Upper lobe of left lung (tissue), 6 donors: ENCODE data around the gene RAI14. TPM values are rescaled to one million over a fixed set of nuclear protein-coding genes. Genes with fewer than 3 reads are reported as not detected.

Experiments
- ATAC-seq, 2 donors: fragments of 200-7000 bp; cut with Tn5 transposase; one replicate each; pipeline ENCODE4 v1.9.1; 2022; ENCODE audit warnings: mild to moderate bottlenecking in 2 of 2, moderate library complexity in 2 of 2; ENCODE audit not compliant: low FRiP score in 2 of 2
- DNase-seq, 2 donors: peaks; one replicate each; pipeline ENCODE4 v3.0.0-alpha.2; 2019 to 2020
- H3K27ac ChIP-seq, 4 donors: fragments of 200-600 bp; sonication (generic); one replicate each; pipeline ENCODE4 v1.5.1; 2016 to 2019
- H3K27me3 ChIP-seq, 4 donors: fragments of 200-600 bp; sonication (generic); one replicate each; pipeline ENCODE4 v1.5.1; 2017 to 2019
- H3K36me3 ChIP-seq, 4 donors: fragments of 200-600 bp; sonication (generic); one replicate each; pipeline ENCODE4 v1.5.1; 2016 to 2019
- H3K4me1 ChIP-seq, 4 donors: fragments of 200-600 bp; sonication (generic); one replicate each; pipeline ENCODE4 v1.5.1; 2018 to 2019
- H3K4me3 ChIP-seq, 4 donors: fragments of 200-600 bp; sonication (generic); one replicate each; pipeline ENCODE4 v1.5.1; 2017 to 2019; ENCODE audit warnings: mild to moderate bottlenecking in 2 of 4, moderate library complexity in 1 of 4
- H3K9me3 ChIP-seq, 4 donors: fragments of 200-600 bp; sonication (generic); one replicate each; pipeline ENCODE4 v1.5.1; 2018 to 2019
- CTCF ChIP-seq, 6 experiments: fragments of 450-650 bp in 4 of 6; fragments of 200-600 bp in 2 of 6; sonication (generic) in 2 of 6; IDR thresholded peaks; one replicate each; pipeline ENCODE4 v1.5.1; 2016 to 2019; ENCODE audit warnings: antibody characterized with exemption in 6 of 6
- EP300 ChIP-seq, 4 donors: sonication (generic); formaldehyde crosslinking; IDR thresholded peaks; one replicate each; pipeline ENCODE4 v1.5.1; 2017; ENCODE audit warnings: antibody characterized with exemption in 4 of 4, control low read depth in 2 of 4
- POLR2A ChIP-seq, 4 donors: fragments of 450-650 bp; IDR thresholded peaks; one replicate each; pipeline ENCODE4 v1.5.1; 2016 to 2017; ENCODE audit warnings: antibody characterized with exemption in 4 of 4, mild to moderate bottlenecking in 2 of 4
- POLR2AphosphoS5 ChIP-seq, 2 donors: sonication (generic); formaldehyde crosslinking; IDR thresholded peaks; one replicate each; pipeline ENCODE4 v1.5.1; 2017; ENCODE audit warnings: antibody characterized with exemption in 2 of 2
- WGBS, 2 donors: methylation state at CpG; one replicate each; pipeline ENCODE4 v1.1.5; 2017 to 2018; 5-methylcytosine and 5-hydroxymethylcytosine counted together
- total RNA-seq, 6 donors: library from RNA; depleted of rRNA in 4 of 6; stranded (reverse); fragments of >200 nt in 4 of 6; gene quantifications; one replicate each; pipeline versions ENCODE4 v1.1.0 to v1.2.1, GENCODE V29; 2016 to 2021
- donor health status: DM: no; HTN: no; CAD: no; lungs with moderate emphysema.
- donor health status: DM: no; HTN: yes; CAD: no; lungs with severe emphysema.

RAI14 gene
- total RNA-seq, 6 donors from 2014 or later, result 34.0 to 88.6 (median 67.9) TPM

GRCh38 chr5:34717426-34718327, 61.5 kb downstream of the RAI14 start:
- 54 to 55% methylated on average over 9 of the region's 9 CpGs for WGBS, 2 donors
- H3K27me3 ChIP-seq, result no peaks in the 10 kb centered on the region
- H3K36me3 ChIP-seq, result peaks cover 0 to 3% (median 0%) of the 10 kb centered on the region in 4 donors
- no peaks in the 10 kb centered on the region for H3K9me3 ChIP-seq
- ATAC-seq (peak; percentile 41 to 77), DNase-seq (no peak)
- TF ChIP-seq EP300 (IDR thresholded peaks at IDR 0.05) (no peak), CTCF (IDR thresholded peaks at IDR 0.05) (no peak), POLR2A (IDR thresholded peaks at IDR 0.05) (no peak), POLR2AphosphoS5 (IDR thresholded peaks at IDR 0.05) (no peak)
- H3K4me1 ChIP-seq, result peaks cover 8 to 16% (median 9%) of the 10 kb centered on the region in 4 donors
- H3K27ac ChIP-seq, result peak overlapping the region in 2 of 4 donors; percentile 46 to 50
- no peak overlapping the region for H3K4me3 ChIP-seq

GRCh38 chr5:34718516-34718915, 62.4 kb downstream of the RAI14 start:
- 82 to 87% methylated on average over 4 of the region's 4 CpGs for WGBS, 2 donors
- Histone ChIP-seq H3K9me3 (no peaks in the 10 kb centered on the region), H3K4me1 (peaks cover 8 to 16% (median 9%) of the 10 kb centered on the region in 4 donors), H3K4me3 (no peak overlapping the region), H3K36me3 (peaks cover 0 to 3% (median 0%) of the 10 kb centered on the region in 4 donors), H3K27ac (peak overlapping the region in 1 of 4 donors; percentile 50), H3K27me3 (no peaks in the 10 kb centered on the region)
- no peak for TF ChIP-seq CTCF (IDR thresholded peaks at IDR 0.05)
- TF ChIP-seq EP300 (IDR thresholded peaks at IDR 0.05), result no peak
- no peak for TF ChIP-seq POLR2AphosphoS5 (IDR thresholded peaks at IDR 0.05)
- TF ChIP-seq POLR2A (IDR thresholded peaks at IDR 0.05), result no peak
- DNase-seq (no peak), ATAC-seq (no peak)

GRCh38 chr5:34719029-34719428, 62.9 kb downstream of the RAI14 start:
- WGBS, 2 donors, result 82% methylated on average over 8 of the region's 8 CpGs
- H3K27ac ChIP-seq, result peak overlapping the region in 1 of 4 donors; percentile 50
- DNase-seq (no peak), ATAC-seq (no peak)
- no peaks in the 10 kb centered on the region for H3K27me3 ChIP-seq
- H3K9me3 ChIP-seq, result no peaks in the 10 kb centered on the region
- peaks cover 8 to 16% (median 9%) of the 10 kb centered on the region in 4 donors for H3K4me1 ChIP-seq
- no peak overlapping the region for H3K4me3 ChIP-seq
- no peak for TF ChIP-seq CTCF (IDR thresholded peaks at IDR 0.05)
- TF ChIP-seq POLR2A (IDR thresholded peaks at IDR 0.05), result no peak
- no peak for TF ChIP-seq EP300 (IDR thresholded peaks at IDR 0.05)
- TF ChIP-seq POLR2AphosphoS5 (IDR thresholded peaks at IDR 0.05), result no peak
- peaks cover 0 to 3% (median 0%) of the 10 kb centered on the region in 4 donors for H3K36me3 ChIP-seq

GRCh38 chr5:34721327-34721726, 65.2 kb downstream of the RAI14 start:
- DNase-seq, result no peak
- peaks cover 8 to 13% (median 9%) of the 10 kb centered on the region in 4 donors for H3K4me1 ChIP-seq
- H3K9me3 ChIP-seq, result no peaks in the 10 kb centered on the region
- ATAC-seq, result no peak
- TF ChIP-seq EP300 (IDR thresholded peaks at IDR 0.05), result no peak
- TF ChIP-seq POLR2A (IDR thresholded peaks at IDR 0.05), result no peak
- no peak for TF ChIP-seq CTCF (IDR thresholded peaks at IDR 0.05)
- TF ChIP-seq POLR2AphosphoS5 (IDR thresholded peaks at IDR 0.05), result no peak
- no peaks in the 10 kb centered on the region for H3K27me3 ChIP-seq
- 67% methylated on average over 3 of the region's 3 CpGs for WGBS, 2 donors
- H3K4me3 ChIP-seq, result no peak overlapping the region
- no peak overlapping the region for H3K27ac ChIP-seq
- peaks cover 0 to 3% (median 0%) of the 10 kb centered on the region in 4 donors for H3K36me3 ChIP-seq
